HepG2 (cell line): ENCODE measurements around the gene RTEL1. TPM values are rescaled to one million over a fixed set of nuclear protein-coding genes. Genes with fewer than 3 reads are reported as not detected.

Experiments
- BRCA1 ChIP-seq: sonication (generic); formaldehyde crosslinking; IDR thresholded peaks from 2 replicates; pipeline ENCODE4 v1.4.0; 2020; ENCODE audit warnings: missing genetic modification reagents
- ETV6 ChIP-seq: sonication (generic); formaldehyde crosslinking; conservative IDR thresholded peaks from 2 replicates; pipeline ENCODE4 v1.4.0; 2020; ENCODE audit warnings: missing genetic modification reagents
- FOSL2 ChIP-seq: sonication (generic); formaldehyde crosslinking; IDR thresholded peaks from 2 replicates; pipeline ENCODE4 v1.4.0; 2020; ENCODE audit warnings: missing genetic modification reagents
- FOXP4 ChIP-seq: sonication (generic); formaldehyde crosslinking; IDR thresholded peaks from 2 replicates; pipeline ENCODE4 v1.4.0; 2020; ENCODE audit warnings: missing genetic modification reagents
- HOMEZ ChIP-seq: IDR thresholded peaks from 2 replicates; pipeline ENCODE4 v1.6.1; 2016; ENCODE audit warnings: low read depth
- KLF9 ChIP-seq: IDR thresholded peaks from 2 replicates; pipeline ENCODE4 v1.6.1; 2016; ENCODE audit warnings: low read depth
- PREB ChIP-seq: sonication (generic); formaldehyde crosslinking; IDR thresholded peaks from 2 replicates; pipeline ENCODE4 v1.4.0; 2020; ENCODE audit warnings: missing genetic modification reagents
- RNF219 ChIP-seq: sonication (generic); formaldehyde crosslinking; IDR thresholded peaks from 2 replicates; pipeline ENCODE4 v1.5.0; 2020; ENCODE audit warnings: mild to moderate bottlenecking, missing genetic modification reagents
- TBL1XR1 ChIP-seq: fragments of 150-350 bp; IDR thresholded peaks from 2 replicates; pipeline ENCODE4 v1.6.1; 2014; ENCODE audit warnings: borderline replicate concordance, low read length; ENCODE audit not compliant: partially characterized antibody
- TSC22D2 ChIP-seq: sonication (generic); formaldehyde crosslinking; IDR thresholded peaks from 2 replicates; pipeline ENCODE4 v1.5.1; 2020; ENCODE audit warnings: missing genetic modification reagents, mild to moderate bottlenecking, borderline replicate concordance
- U2AF1 ChIP-seq: fragments of 200-400 bp; formaldehyde crosslinking; optimal IDR thresholded peaks from 2 replicates; pipeline ENCODE3; 2017; ENCODE audit warnings: mild to moderate bottlenecking, low read depth, low read length
- ZFP36L2 ChIP-seq: sonication (generic); formaldehyde crosslinking; IDR thresholded peaks from 2 replicates; pipeline ENCODE4 v1.4.0; 2020; ENCODE audit warnings: missing genetic modification reagents
- ZFP82 ChIP-seq: sonication (generic); formaldehyde crosslinking; IDR thresholded peaks from 2 replicates; pipeline ENCODE4 v1.5.1; 2020; ENCODE audit warnings: mild to moderate bottlenecking, missing genetic modification reagents, borderline replicate concordance
- ZNF687 ChIP-seq: sonication (generic); formaldehyde crosslinking; IDR thresholded peaks from 2 replicates; pipeline ENCODE4 v1.5.1; 2020; ENCODE audit warnings: mild to moderate bottlenecking, missing genetic modification reagents, moderate library complexity
- polyA plus RNA-seq, 8 experiments: library from polyadenylated mRNA; depleted of rRNA in 3 of 8; stranded (reverse) in 7 of 8; unstranded in 1 of 8; fragments of >200 nt; fragmentation: Illumina TruSeq in 4 of 8; extraction: Trizol in 4 of 8; gene quantifications; 2 replicates each; pipeline versions ENCODE4 v1.2.1 to v1.2.3, GENCODE V29; 2011 to 2016; ENCODE audit warnings: low read depth in 4 of 8, missing spikeins in 1 of 8, mixed read lengths in 1 of 8; ENCODE audit not compliant: insufficient read depth in 1 of 8
- total RNA-seq, 5 experiments: library from RNA; depleted of rRNA; stranded (reverse); fragments of >200 nt; fragmentation: Illumina TruSeq; extraction: Trizol; gene quantifications; 2 replicates each; pipeline ENCODE4 v1.2.3, GENCODE V29; 2016; ENCODE audit warnings: low read depth in 1 of 5

RTEL1 gene
- total and polyA plus RNA-seq, 2 of the 13 experiments (the other 11 are each of a cell fraction or from before 2014, with no cell fraction given), result 21.8 to 36.4 TPM

GRCh38 chr20:63744574-63745423, 86.7 kb downstream of the RTEL1 start (continued):
- TF ChIP-seq ZNF687, result peak; percentile 67
- TF ChIP-seq TBL1XR1, result no peak
- no peak for TF ChIP-seq ETV6 (CRISPR knock-in tag)
- TF ChIP-seq U2AF1, result no peak
- TF ChIP-seq RNF219 (CRISPR knock-in tag), result no peak; the same call in 1 of the 2 replicates
- no peak for TF ChIP-seq HOMEZ
- no peak for TF ChIP-seq BRCA1 (CRISPR knock-in tag)
- TF ChIP-seq FOXP4 (CRISPR knock-in tag), result no peak
- no peak for TF ChIP-seq KLF9 (CRISPR knock-in tag)
- TF ChIP-seq PREB (CRISPR knock-in tag), result no peak
- TF ChIP-seq FOSL2 (CRISPR knock-in tag), result no peak
- TF ChIP-seq TSC22D2 (CRISPR knock-in tag), result no peak
- no peak for TF ChIP-seq ZFP36L2
- no peak for TF ChIP-seq ZFP82
